HepG2 (cell line): ENCODE results near the gene DPH1. TPM values are rescaled to one million over a fixed set of nuclear protein-coding genes. Genes with fewer than 3 reads are reported as not detected.

Experiments used
- ATAC-seq: fragments of 200-7000 bp; cut with Tn5 transposase; 3 replicates; pipeline ENCODE4 v1.9.1; 2020; ENCODE audit warnings: mild to moderate bottlenecking, moderate library complexity
- BruUV-seq: library from RNA; stranded (reverse); fragments of 400-500 nt; replicated peaks from 2 replicates; lab custom pipeline; 2021; lab: Mats Ljungman, UMichigan
- CTCF ChIA-PET: fragments of 300-600 bp; formaldehyde crosslinking; extraction: SDS; loops from one replicate; lab custom pipeline; 2021; ENCODE audit warnings: low total read pairs, inconsistent platforms, low intra/inter-chr PET ratio; lab: Yijun Ruan, JAX
- POLR2A ChIA-PET: fragments of 350-600 bp; sonication (Branson Sonifier 250); formaldehyde crosslinking; loops from one replicate; lab custom pipeline; 2020; ENCODE audit warnings: antibody characterized with exemption, inconsistent platforms; lab: Yijun Ruan, JAX
- DNase-seq: peaks from one replicate; pipeline ENCODE4 v3.0.0-alpha.2; 2015; ENCODE audit warnings: low spot score
- FAIRE-seq: peaks from 3 replicates; lab custom pipeline; 2011; peaks lifted over from hg19 to GRCh38; lab: Jason Lieb, UNC
- H2AFZ ChIP-seq: one replicate; pipeline ENCODE4 v1.6.1; 2011; ENCODE audit warnings: low read length, inconsistent platforms
- H3K27ac ChIP-seq: fragments of 300-600 bp; 3 replicates; pipeline ENCODE4 v1.8.0; 2011; ENCODE audit warnings: mixed run types, mild to moderate bottlenecking, mixed read lengths, low read length, inconsistent platforms; ENCODE audit not compliant: insufficient read depth; ENCODE audit errors: extremely low read length
- H3K27me3 ChIP-seq, 2 experiments: fragments of 200-600 bp in 1 of 2; 2 replicates in 1 of 2; 3 replicates in 1 of 2; pipeline versions ENCODE4 v1.6.0 to v1.8.0; 2011; ENCODE audit warnings: low read length in 2 of 2, mild to moderate bottlenecking in 2 of 2, moderate library complexity in 2 of 2, inconsistent platforms in 1 of 2; ENCODE audit not compliant: insufficient read depth in 2 of 2, control insufficient read depth in 1 of 2
- H3K36me3 ChIP-seq, 2 experiments: fragments of 200-600 bp in 1 of 2; replicated peaks in 1 of 2; 2 replicates in 1 of 2; 3 replicates in 1 of 2; pipeline versions ENCODE4 v1.5.1 to v1.8.0; 2011; ENCODE audit warnings: low read length in 2 of 2, inconsistent platforms in 1 of 2; ENCODE audit not compliant: insufficient read depth in 2 of 2, control insufficient read depth in 1 of 2
- H3K4me1 ChIP-seq: 2 replicates; pipeline ENCODE4 v1.5.1; 2012; ENCODE audit warnings: low read length, inconsistent platforms; ENCODE audit not compliant: insufficient read depth
- H3K4me2 ChIP-seq: 2 replicates; pipeline ENCODE4 v1.6.0; 2011; ENCODE audit warnings: low read depth, low read length, inconsistent platforms
- H3K4me3 ChIP-seq, 3 experiments: fragments of 200-600 bp in 1 of 3; sonication (generic), shearing (Covaris generic) in 1 of 3; replicated peaks in 1 of 3; 2 replicates each; pipeline ENCODE4 v1.5.1; 2011 to 2016; ENCODE audit warnings: low read length in 3 of 3, inconsistent platforms in 2 of 3, low read depth in 2 of 3, mild to moderate bottlenecking in 2 of 3, control low read depth in 1 of 3, mixed read lengths in 1 of 3; ENCODE audit not compliant: insufficient read depth in 1 of 3
- H3K79me2 ChIP-seq: one replicate; pipeline ENCODE4 v1.6.1; 2011; ENCODE audit warnings: low read length, inconsistent platforms; ENCODE audit not compliant: insufficient read depth
- H3K9ac ChIP-seq: 2 replicates; pipeline ENCODE4 v1.6.0; 2011; ENCODE audit warnings: mild to moderate bottlenecking, low read depth, low read length, inconsistent platforms; ENCODE audit not compliant: insufficient read depth
- H3K9me3 ChIP-seq: 2 replicates; pipeline ENCODE4 v1.5.1; 2012; ENCODE audit warnings: mild to moderate bottlenecking, low read length
- H4K20me1 ChIP-seq: 2 replicates; pipeline ENCODE4 v1.6.0; 2011; ENCODE audit warnings: inconsistent platforms, mild to moderate bottlenecking, low read length, moderate library complexity; ENCODE audit not compliant: insufficient read depth
- EZH2 ChIP-seq: conservative IDR thresholded peaks from 2 replicates; pipeline ENCODE4 v1.6.1; 2012; ENCODE audit warnings: mild to moderate bottlenecking, low read depth, low read length, moderate library complexity
- HNRNPK ChIP-seq: fragments of 200-400 bp; formaldehyde crosslinking; IDR thresholded peaks from 2 replicates; pipeline ENCODE4 v1.6.1; 2018; ENCODE audit warnings: low read length, low read depth, moderate library complexity, mild to moderate bottlenecking; ENCODE audit not compliant: poor library complexity, severe bottlenecking
- SMARCC2 ChIP-seq: fragments of 450-650 bp; IDR thresholded peaks from 2 replicates; pipeline ENCODE4 v1.6.1; 2017; ENCODE audit warnings: antibody characterized with exemption, mild to moderate bottlenecking
- ZFP36L2 ChIP-seq: sonication (generic); formaldehyde crosslinking; IDR thresholded peaks from 2 replicates; pipeline ENCODE4 v1.4.0; 2020; ENCODE audit warnings: missing genetic modification reagents
- ZKSCAN8 ChIP-seq: IDR thresholded peaks from 2 replicates; pipeline ENCODE4 v1.6.1; 2016; ENCODE audit warnings: borderline replicate concordance, missing genetic modification reagents, missing compliant biosample characterization
- ZNF652 ChIP-seq: IDR thresholded peaks from 2 replicates; pipeline ENCODE4 v1.6.1; 2016; ENCODE audit warnings: low read depth, borderline replicate concordance
- WGBS: methylation state at CpG from one replicate; pipeline ENCODE4 v1.1.6; 2017; ENCODE audit warnings: low lambda C conversion rate; 5-methylcytosine and 5-hydroxymethylcytosine counted together
- in situ Hi-C: cut with HindIII; loops from 2 replicates; pipeline ENCODE4 v1.10.0; 2017; ENCODE audit warnings: low pct_unique_long_range_greater_than_20kb; ENCODE audit not compliant: extremely low pct_ligation_motif_present
- intact Hi-C: fragments of 100-400 bp; cut with micrococcal nuclease; formaldehyde crosslinking; loops from one replicate; pipeline ENCODE4 v1.10.0; 2022; ENCODE audit not compliant: unreplicated experiment
- polyA plus RNA-seq, 8 experiments: library from polyadenylated mRNA; depleted of rRNA in 3 of 8; stranded (reverse) in 7 of 8; unstranded in 1 of 8; fragments of >200 nt; fragmentation: Illumina TruSeq in 4 of 8; extraction: Trizol in 4 of 8; gene quantifications; 2 replicates each; pipeline versions ENCODE4 v1.2.1 to v1.2.3, GENCODE V29; 2011 to 2016; ENCODE audit warnings: low read depth in 4 of 8, missing spikeins in 1 of 8, mixed read lengths in 1 of 8; ENCODE audit not compliant: insufficient read depth in 1 of 8
- total RNA-seq, 5 experiments: library from RNA; depleted of rRNA; stranded (reverse); fragments of >200 nt; fragmentation: Illumina TruSeq; extraction: Trizol; gene quantifications; 2 replicates each; pipeline ENCODE4 v1.2.3, GENCODE V29; 2016; ENCODE audit warnings: low read depth in 1 of 5

DPH1 gene
- total and polyA plus RNA-seq, 2 of the 13 experiments (the other 11 are each of a cell fraction or from before 2014, with no cell fraction given), result 25.3 to 42.8 TPM

- Histone ChIP-seq H2AFZ (no peak overlapping the region), H3K9me3 (no peaks in the 10 kb centered on the region), H3K79me2 (no peaks in the 10 kb centered on the region), H3K4me1 (peaks cover 37% of the 10 kb centered on the region), H3K4me2 (peak overlapping the region; percentile 65; the same call in 1 of the 2 replicates), H3K27me3 (peaks cover 4 to 28% of the 10 kb centered on the region in 2 experiments; a peak in 4 of 5 replicates), H3K27ac (no peak overlapping the region), H3K4me3 (peak overlapping the region; percentile 7 to 82 (median 47); a peak in 5 of 6 replicates), H3K36me3 (no peaks in the 10 kb centered on the region), H3K9ac (no peak overlapping the region), H4K20me1 (peaks cover 18% of the 10 kb centered on the region; the same call in 1 of the 2 replicates)
- in situ Hi-C loops (no loop called here), intact Hi-C loops (no loop called here)
- no peak for FAIRE-seq
- ChIA-PET CTCF (no interaction called here), POLR2A (interaction anchor here (1.4 kb wide), 1 partner anchor 285 kb away, joined by 5 read pairs; the partner anchor contains the start of genes SGSM2 and TSR1)
- ATAC-seq, result no peak
- BruUV-seq, result no TSS peak
- TF ChIP-seq ZKSCAN8 (CRISPR knock-in tag) (peak; percentile 90), EZH2 (0 out of 2 replicates have a peak, but pooled peaks have one; percentile 62), ZFP36L2 (CRISPR knock-in tag) (no peak), SMARCC2 (no peak), HNRNPK (peak; percentile 15), ZNF652 (CRISPR knock-in tag) (0 out of 2 replicates have a peak, but pooled peaks have one; percentile 45)
- WGBS, result 26% methylated on average over 41 of the region's 81 CpGs
- DNase-seq, result no peak
Observed at GRCh38 chr17:2051061-2051932, 21.3 kb downstream of the DPH1 start.
